NCI-H345 treated with DMSO at 0.1 percent for 48 hours (cell line): ENCODE measurements around the gene ITCH.
"Not testable (repeated sequence)": the region's sequence is repeated elsewhere in the genome, so short reads cannot be mapped to it uniquely, and the experiment has no call there.

Source experiments
- DNase-seq: peaks from one replicate; lab custom pipeline; 2025; ENCODE audit not compliant: unreplicated experiment; lab: John Stamatoyannopoulos, UW

The ITCH gene

DNA sequence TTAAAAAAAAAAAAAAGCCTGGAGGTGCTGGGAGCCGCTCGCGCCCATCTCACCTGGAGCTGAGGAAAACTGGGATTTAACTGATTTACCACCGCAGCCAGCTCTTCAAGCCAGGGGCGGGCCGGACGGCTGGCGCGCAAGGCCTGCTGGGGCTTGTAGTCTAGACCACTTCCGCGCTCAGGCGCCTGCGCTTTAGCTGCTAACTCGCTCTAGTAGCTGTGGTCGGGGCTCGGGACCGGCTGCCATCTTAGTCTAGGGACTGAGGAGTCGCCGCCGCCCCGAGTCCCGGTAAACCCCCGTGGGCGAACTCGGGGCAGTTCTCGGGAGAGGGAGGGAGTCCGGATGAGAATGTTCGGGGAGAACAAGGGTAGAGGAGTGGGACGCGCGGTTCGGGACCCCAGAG lies at the start of gene ITCH:
Gene ITCH (plus strand): TSS at position 212 of the 403 bp plus-strand sequence. CDS start 30,539 bp downstream, outside the sequence.
- DNase-seq: peak; percentile 97

- no peak for DNase-seq
Measured at GRCh38 chr20:34315236-34315635, 47.8 kb upstream of the ITCH start.

DNA sequence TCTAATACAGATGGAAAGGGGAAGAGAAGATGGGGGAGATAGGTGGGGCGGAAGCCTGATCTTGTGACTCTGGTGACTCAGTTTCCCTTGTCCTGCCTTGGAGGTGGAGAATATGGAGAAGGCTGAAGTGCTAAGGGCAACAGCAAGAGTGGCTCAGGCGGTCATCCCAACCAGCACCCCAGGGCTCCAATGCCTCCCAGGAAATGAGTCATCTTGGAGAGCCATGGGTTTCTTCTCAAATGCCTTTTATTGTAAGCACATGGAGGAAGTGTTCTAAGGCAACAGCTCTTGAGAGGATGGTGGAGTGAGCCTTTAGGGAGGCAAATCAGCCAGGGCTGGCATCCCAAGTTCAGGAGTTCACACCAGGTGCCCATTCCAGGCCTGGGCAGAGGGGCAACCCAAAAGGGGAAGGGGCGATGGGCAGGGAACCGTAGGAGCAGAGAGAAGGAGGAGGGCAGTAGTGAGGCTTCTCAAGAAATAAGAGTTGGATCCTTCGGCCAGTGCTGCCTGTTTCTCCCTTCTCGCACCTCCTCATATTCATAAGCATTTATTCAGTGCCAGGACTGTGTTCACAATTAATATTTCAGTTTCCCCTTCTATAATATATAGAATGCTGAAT lies 46.8 kb upstream of the ITCH start:
- no peak for DNase-seq

DNA sequence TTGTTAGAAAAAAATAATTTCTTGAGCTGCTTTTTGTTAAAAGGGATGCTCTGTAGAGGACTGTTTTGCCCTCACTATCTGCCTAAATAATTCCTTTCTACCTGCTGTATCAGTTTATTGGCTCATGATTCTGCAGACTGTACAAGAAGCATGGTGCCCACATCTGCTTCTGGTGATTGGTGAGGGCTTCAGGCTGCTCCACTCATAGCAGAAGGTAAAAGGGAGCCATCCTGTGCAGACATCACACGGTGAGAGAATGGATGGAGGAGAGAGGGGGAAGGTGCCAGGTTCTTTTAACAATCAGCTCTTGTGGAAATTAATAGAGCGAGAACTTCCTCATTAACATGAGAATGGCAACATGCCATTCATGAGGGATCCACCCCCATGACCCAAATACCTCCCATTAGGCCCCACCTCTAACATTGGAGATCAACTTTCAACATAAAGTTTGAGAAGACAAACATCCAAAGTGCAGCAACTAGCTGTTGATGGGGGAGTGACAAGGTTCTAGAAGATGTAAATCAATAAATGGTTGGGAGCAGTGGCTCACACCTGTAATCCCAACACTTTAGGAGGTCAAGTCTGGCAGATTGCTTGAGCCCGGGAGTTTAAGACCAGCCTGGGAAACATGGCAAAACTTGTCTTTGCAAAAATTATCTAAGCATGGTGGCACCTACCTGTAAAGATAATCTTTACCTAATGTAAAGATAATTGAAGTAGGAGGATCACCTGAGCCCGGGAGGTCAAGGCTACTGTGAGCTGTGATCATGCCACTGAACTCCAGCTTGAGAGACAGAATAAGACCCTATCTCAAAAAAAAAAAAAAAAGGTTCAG lies 44.2 kb upstream of the ITCH start:
- DNase-seq: no peak

- no peak for DNase-seq
Measured at GRCh38 chr20:34320861-34321260, 42.2 kb upstream of the ITCH start.

- no peak for DNase-seq
Measured at GRCh38 chr20:34322267-34323105, 40.6 kb upstream of the ITCH start.

GRCh38 chr20:34324541-34324940 lies 38.5 kb upstream of the ITCH start:
- DNase-seq: no peak

DNA sequence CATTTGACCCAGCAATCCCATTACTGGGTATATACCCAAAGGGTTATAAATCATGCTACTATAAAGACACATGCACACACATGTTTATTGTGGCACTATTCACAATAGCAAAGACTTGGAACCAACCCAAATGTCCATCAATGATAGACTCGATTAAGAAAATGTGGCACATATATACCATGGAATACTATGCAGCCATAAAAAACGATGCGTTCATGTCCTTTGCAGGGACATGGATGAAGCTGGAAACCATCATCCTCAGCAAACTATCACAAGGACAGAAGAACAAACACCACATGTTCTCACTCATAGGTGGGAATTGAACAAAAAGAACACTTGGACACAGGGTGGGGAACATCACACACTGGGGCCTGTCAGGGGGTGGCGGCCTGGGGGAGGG lies 34.9 kb upstream of the ITCH start:
- not testable (repeated sequence) for DNase-seq

DNA sequence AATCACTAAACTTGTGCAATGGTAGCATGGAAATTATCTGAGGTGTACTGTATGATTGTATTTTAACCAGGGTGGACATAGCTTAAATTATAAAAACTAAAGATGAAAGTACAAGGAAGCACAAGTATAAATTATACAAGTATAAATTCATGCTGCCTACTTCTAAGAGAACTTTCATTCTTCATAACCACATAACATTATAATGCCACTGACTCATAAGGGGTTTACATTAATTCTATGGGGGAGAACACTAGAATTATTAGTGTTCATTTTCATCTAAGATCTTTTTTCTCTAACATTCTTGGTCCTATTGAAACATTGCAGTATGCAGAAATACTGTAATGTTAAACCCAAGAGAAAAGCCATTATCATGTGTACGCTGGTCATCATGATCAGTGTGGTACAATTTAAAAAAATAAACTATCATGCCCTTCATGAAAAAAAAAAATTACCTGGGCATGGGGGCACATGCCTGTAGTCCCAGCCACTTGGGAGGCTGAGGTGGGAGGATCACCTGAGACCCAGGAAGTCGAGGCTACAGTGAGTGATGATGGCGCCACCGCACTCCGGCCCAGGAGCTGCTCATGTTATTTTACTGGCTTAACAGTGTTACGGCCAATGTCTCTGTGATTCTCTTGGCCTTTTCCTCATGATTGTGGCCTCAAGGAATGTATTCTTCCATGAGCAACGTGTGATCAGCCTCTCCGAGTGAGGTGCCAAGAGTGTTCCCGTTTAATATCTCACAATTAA lies 34.0 kb upstream of the ITCH start:
- DNase-seq: no peak

- DNase-seq: not testable (repeated sequence)
Measured at GRCh38 chr20:34330861-34331544, 32.1 kb upstream of the ITCH start.

DNA sequence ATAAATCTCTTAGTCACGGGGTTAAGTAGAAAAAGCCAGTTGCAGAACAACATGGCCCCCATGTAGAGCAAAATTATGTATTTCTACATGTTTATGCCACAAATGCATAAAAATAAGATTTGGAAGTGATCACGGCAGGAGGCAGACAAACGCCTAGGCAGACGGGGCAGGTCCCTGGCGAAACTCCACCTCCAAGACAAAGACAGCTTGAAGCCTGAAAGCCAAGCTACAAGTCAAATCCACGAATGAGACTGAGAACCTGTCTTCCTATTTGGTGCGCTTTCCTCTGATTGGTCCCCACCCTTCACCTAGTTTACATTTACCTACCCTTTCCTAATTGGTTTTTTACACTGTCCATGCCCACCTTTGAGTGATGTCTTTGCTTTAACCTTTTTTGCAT lies 31.2 kb upstream of the ITCH start:
- DNase-seq: no peak

DNA sequence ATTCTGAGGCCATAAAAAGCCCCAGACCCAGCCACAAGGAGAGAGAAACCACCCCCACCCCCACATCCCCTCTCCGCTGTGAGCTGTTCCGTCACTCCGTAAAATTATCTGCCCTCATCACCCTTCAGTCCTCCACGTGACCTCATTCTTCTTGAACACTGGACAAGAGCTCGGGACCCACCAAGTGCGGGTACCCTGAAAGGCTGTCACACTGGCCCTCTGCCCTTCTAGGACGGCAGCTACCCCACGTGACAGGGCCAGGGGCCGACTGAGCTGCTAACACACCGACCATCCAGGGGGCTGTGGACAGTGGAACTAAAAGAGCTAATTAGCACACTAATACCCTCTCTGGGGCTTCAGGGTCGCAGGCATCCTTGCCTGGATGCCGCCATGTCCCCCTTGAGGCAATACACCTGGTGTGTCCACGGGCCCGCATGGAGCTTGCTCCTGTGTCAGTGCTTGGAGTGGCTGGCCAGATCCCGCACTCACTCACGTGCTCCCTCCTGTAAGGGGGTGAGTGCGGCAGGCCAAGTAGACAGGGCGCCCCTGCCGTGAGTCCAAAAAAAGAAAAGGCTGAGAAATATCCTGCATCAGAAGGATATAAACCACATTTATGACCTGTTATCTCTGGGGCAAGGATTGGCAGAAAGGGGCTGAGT lies 30.7 kb upstream of the ITCH start:
- DNase-seq: no peak

- DNase-seq: no peak
Measured at GRCh38 chr20:34333786-34334185, 29.3 kb upstream of the ITCH start.

- DNase-seq: no peak
Measured at GRCh38 chr20:34334654-34335407, 28.2 kb upstream of the ITCH start.

GRCh38 chr20:34337544-34337943 lies 25.5 kb upstream of the ITCH start:
- DNase-seq: no peak

- no peak for DNase-seq
Measured at GRCh38 chr20:34337982-34338726, 24.9 kb upstream of the ITCH start.

- DNase-seq: not testable (repeated sequence)
Measured at GRCh38 chr20:34340726-34341125, 22.3 kb upstream of the ITCH start.

GRCh38 chr20:34341199-34341598 lies 21.9 kb upstream of the ITCH start:
- not testable (repeated sequence) for DNase-seq
